Nephron progenitor cell (in vitro differentiated cells): ENCODE measurements around the gene MALT1.

Experiments used
- DNase-seq: peaks from one replicate; pipeline ENCODE4 v3.0.0; 2021
- H3K27ac Mint-ChIP-seq: 2 replicates; pipeline ENCODE4 v1.8.0; 2021; ENCODE audit warnings: mild to moderate bottlenecking, moderate library complexity, mixed read lengths
- H3K27me3 Mint-ChIP-seq: 2 replicates; pipeline ENCODE4 v1.8.0; 2021; ENCODE audit warnings: mild to moderate bottlenecking, low read depth, mixed read lengths; ENCODE audit not compliant: poor library complexity
- H3K36me3 Mint-ChIP-seq: 2 replicates; pipeline ENCODE4 v1.8.0; 2021; ENCODE audit warnings: low read depth, mixed read lengths
- H3K4me1 Mint-ChIP-seq: 2 replicates; pipeline ENCODE4 v1.8.0; 2021; ENCODE audit warnings: mixed read lengths
- H3K4me3 Mint-ChIP-seq: 2 replicates; pipeline ENCODE4 v1.8.0; 2021; ENCODE audit warnings: mild to moderate bottlenecking, moderate library complexity, mixed read lengths
- H3K9me3 Mint-ChIP-seq: 2 replicates; pipeline ENCODE4 v1.8.0; 2021; ENCODE audit warnings: mild to moderate bottlenecking, moderate library complexity, mixed read lengths
- TF ChIP-seq, protein P1 (sequence below): fragments of 200-600 bp; sonication (generic); IDR thresholded peaks from 2 replicates; pipeline ENCODE4 v1.5.0; 2021; ENCODE audit warnings: antibody characterized with exemption

The MALT1 gene

DNA sequence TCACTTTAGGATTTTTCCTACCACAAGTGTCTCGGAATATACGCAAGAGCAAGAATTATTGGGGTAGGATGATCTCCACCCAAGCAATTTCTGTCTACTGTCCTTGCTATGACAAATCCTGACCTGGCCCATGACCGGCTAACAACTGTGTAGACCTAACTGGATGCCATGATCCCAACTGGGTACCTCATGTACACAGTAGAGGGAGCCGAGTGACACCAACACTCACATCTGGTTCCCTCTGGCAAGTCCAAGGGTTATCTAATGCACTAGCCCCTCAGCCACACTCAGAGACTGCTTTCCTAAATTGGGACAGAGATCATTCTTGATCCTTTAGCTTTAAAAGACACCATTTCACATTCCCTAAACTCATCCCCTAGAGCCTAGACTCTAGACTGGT is 132.7 kb downstream of the MALT1 start:
- peaks cover 24% of the 10 kb centered on the region for H3K4me1 Mint-ChIP-seq

More for the DNA sequence above, 132.7 kb downstream of the MALT1 start:
- H3K9me3 Mint-ChIP-seq, result peaks cover 8% of the 10 kb centered on the region
- DNase-seq, result no peak
- H3K27me3 Mint-ChIP-seq, result peaks cover 2% of the 10 kb centered on the region
- TF ChIP-seq, protein P1, sequence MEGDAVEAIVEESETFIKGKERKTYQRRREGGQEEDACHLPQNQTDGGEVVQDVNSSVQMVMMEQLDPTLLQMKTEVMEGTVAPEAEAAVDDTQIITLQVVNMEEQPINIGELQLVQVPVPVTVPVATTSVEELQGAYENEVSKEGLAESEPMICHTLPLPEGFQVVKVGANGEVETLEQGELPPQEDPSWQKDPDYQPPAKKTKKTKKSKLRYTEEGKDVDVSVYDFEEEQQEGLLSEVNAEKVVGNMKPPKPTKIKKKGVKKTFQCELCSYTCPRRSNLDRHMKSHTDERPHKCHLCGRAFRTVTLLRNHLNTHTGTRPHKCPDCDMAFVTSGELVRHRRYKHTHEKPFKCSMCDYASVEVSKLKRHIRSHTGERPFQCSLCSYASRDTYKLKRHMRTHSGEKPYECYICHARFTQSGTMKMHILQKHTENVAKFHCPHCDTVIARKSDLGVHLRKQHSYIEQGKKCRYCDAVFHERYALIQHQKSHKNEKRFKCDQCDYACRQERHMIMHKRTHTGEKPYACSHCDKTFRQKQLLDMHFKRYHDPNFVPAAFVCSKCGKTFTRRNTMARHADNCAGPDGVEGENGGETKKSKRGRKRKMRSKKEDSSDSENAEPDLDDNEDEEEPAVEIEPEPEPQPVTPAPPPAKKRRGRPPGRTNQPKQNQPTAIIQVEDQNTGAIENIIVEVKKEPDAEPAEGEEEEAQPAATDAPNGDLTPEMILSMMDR, result no peak
- no peak overlapping the region for H3K27ac Mint-ChIP-seq
- H3K4me3 Mint-ChIP-seq, result no peak overlapping the region
- no peaks in the 10 kb centered on the region for H3K36me3 Mint-ChIP-seq
